Sigmoid colon (tissue), 7 donors: ENCODE results near the gene H3-3A. TPM values are rescaled to one million over a fixed set of nuclear protein-coding genes. Genes with fewer than 3 reads are reported as not detected.
A peak's percentile ranks its signal among the peaks of the same experiment; 100 is the strongest.

Source experiments
- DNase-seq: peaks from one replicate; pipeline ENCODE4 v3.0.0-alpha.2; 2019
- H3K27ac ChIP-seq, 4 donors: fragments of 200-600 bp; sonication (generic); one replicate each; pipeline ENCODE4 v1.5.1; 2016 to 2019; ENCODE audit warnings: mild to moderate bottlenecking in 1 of 4
- H3K27me3 ChIP-seq, 3 donors: fragments of 200-600 bp; sonication (generic); one replicate each; pipeline ENCODE4 v1.5.1; 2019; ENCODE audit warnings: mild to moderate bottlenecking in 1 of 3
- H3K36me3 ChIP-seq, 4 donors: fragments of 200-600 bp; sonication (generic); one replicate each; pipeline ENCODE4 v1.5.1; 2016 to 2019
- H3K4me1 ChIP-seq, 4 donors: fragments of 200-600 bp; sonication (generic); one replicate each; pipeline ENCODE4 v1.5.1; 2017 to 2019
- H3K4me3 ChIP-seq, 4 donors: fragments of 200-600 bp; sonication (generic); one replicate each; pipeline ENCODE4 v1.5.1; 2017 to 2019; ENCODE audit warnings: mild to moderate bottlenecking in 2 of 4, moderate library complexity in 1 of 4
- H3K9me3 ChIP-seq, 4 donors: fragments of 200-600 bp in 3 of 4; sonication (generic) in 3 of 4; one replicate each; pipeline versions ENCODE4 v1.5.1 to v1.6.1; 2013 to 2019
- CTCF ChIP-seq, 4 experiments: fragments of 450-650 bp in 3 of 4; fragments of 200-600 bp in 1 of 4; IDR thresholded peaks; one replicate each; pipeline ENCODE4 v1.5.1; 2016 to 2019; ENCODE audit warnings: antibody characterized with exemption in 4 of 4, mild to moderate bottlenecking in 3 of 4, moderate library complexity in 2 of 4
- EP300 ChIP-seq, 4 donors: sonication (generic); formaldehyde crosslinking; IDR thresholded peaks; one replicate each; pipeline ENCODE4 v1.6.1; 2017; ENCODE audit warnings: antibody characterized with exemption in 4 of 4
- POLR2A ChIP-seq, 2 donors: fragments of 450-650 bp; IDR thresholded peaks; one replicate each; pipeline ENCODE4 v1.6.1; 2016; ENCODE audit warnings: antibody characterized with exemption in 2 of 2, mild to moderate bottlenecking in 2 of 2, moderate library complexity in 2 of 2
- POLR2AphosphoS5 ChIP-seq, 4 donors: sonication (generic); formaldehyde crosslinking; IDR thresholded peaks; one replicate each; pipeline ENCODE4 v1.6.1; 2017; ENCODE audit warnings: antibody characterized with exemption in 4 of 4
- WGBS, 2 donors: extraction: QIAGEN DNeasy Blood & Tissue Kit; methylation state at CpG; one replicate each; pipeline ENCODE4 v1.1.7; 2013; 5-methylcytosine and 5-hydroxymethylcytosine counted together
- intact Hi-C: fragments of 100-400 bp; cut with DNase I; formaldehyde crosslinking; loops from one replicate; pipeline ENCODE4 v1.15.1; 2023
- polyA plus RNA-seq, 3 donors: library from polyadenylated mRNA; stranded (reverse); fragments of 200-250 nt; gene quantifications; one replicate each; pipeline ENCODE4 v1.2.3, GENCODE V29; 2013
- total RNA-seq, 4 donors: library from RNA; depleted of rRNA; stranded (reverse); fragments of >200 nt; gene quantifications; one replicate each; pipeline ENCODE4 v1.1.0, GENCODE V29; 2016
- donor health status: healthy with polysubstance abuse.
- donor health status: Bipolar disorder and iron deficiency.
- donor health status: healthy.

The H3-3A gene
- total and polyA plus RNA-seq, 7 donors, result 320 to 2,184 (median 452) TPM

- intact Hi-C loops, result no loop called here
- DNase-seq, result no peak
- Histone ChIP-seq H3K27me3 (no peaks in the 10 kb centered on the region), H3K4me1 (no peaks in the 10 kb centered on the region), H3K4me3 (no peak overlapping the region), H3K9me3 (no peaks in the 10 kb centered on the region), H3K36me3 (no peaks in the 10 kb centered on the region), H3K27ac (no peak overlapping the region)
- 50 to 55% methylated on average over 3 of the region's 3 CpGs for WGBS, 2 donors
- TF ChIP-seq POLR2A (IDR thresholded peaks at IDR 0.05) (no peak), EP300 (IDR thresholded peaks at IDR 0.05) (no peak), POLR2AphosphoS5 (IDR thresholded peaks at IDR 0.05) (no peak), CTCF (IDR thresholded peaks at IDR 0.05) (no peak)
These were observed 30.4 kb downstream of the H3-3A start for GRCh38 chr1:226092965-226093364.

GRCh38 chr1:226093621-226094020 lies 31.1 kb downstream of the H3-3A start:
- peak; percentile 39 for DNase-seq
- H3K36me3 ChIP-seq, result no peaks in the 10 kb centered on the region
- no peaks in the 10 kb centered on the region for H3K9me3 ChIP-seq
- no peaks in the 10 kb centered on the region for H3K27me3 ChIP-seq
- no peak for TF ChIP-seq CTCF (IDR thresholded peaks at IDR 0.05)
- no peak for TF ChIP-seq POLR2A (IDR thresholded peaks at IDR 0.05)
- no peak for TF ChIP-seq EP300 (IDR thresholded peaks at IDR 0.05)
- TF ChIP-seq POLR2AphosphoS5 (IDR thresholded peaks at IDR 0.05), result no peak
- intact Hi-C loops, result no loop called here
- no peak overlapping the region for H3K27ac ChIP-seq
- 88 to 96% methylated on average over 2 of the region's 2 CpGs for WGBS, 2 donors
- no peaks in the 10 kb centered on the region for H3K4me1 ChIP-seq
- H3K4me3 ChIP-seq, result no peak overlapping the region

- H3K4me1 ChIP-seq, result no peaks in the 10 kb centered on the region
- H3K27me3 ChIP-seq, result no peaks in the 10 kb centered on the region
- WGBS, 2 donors, result 55 to 93% methylated on average over 1 of the region's 1 CpG
- H3K9me3 ChIP-seq, result no peaks in the 10 kb centered on the region
- no peak overlapping the region for H3K27ac ChIP-seq
- intact Hi-C loops, result no loop called here
- H3K4me3 ChIP-seq, result no peak overlapping the region
- no peak for TF ChIP-seq EP300 (IDR thresholded peaks at IDR 0.05)
- no peak for TF ChIP-seq CTCF (IDR thresholded peaks at IDR 0.05)
- TF ChIP-seq POLR2A (IDR thresholded peaks at IDR 0.05), result no peak
- TF ChIP-seq POLR2AphosphoS5 (IDR thresholded peaks at IDR 0.05), result no peak
- H3K36me3 ChIP-seq, result no peaks in the 10 kb centered on the region
- DNase-seq, result peak; percentile 29
These were observed 31.9 kb downstream of the H3-3A start for GRCh38 chr1:226094451-226094850.

GRCh38 chr1:226095286-226095685 lies 32.8 kb downstream of the H3-3A start:
- Histone ChIP-seq H3K4me3 (no peak overlapping the region), H3K36me3 (no peaks in the 10 kb centered on the region), H3K9me3 (no peaks in the 10 kb centered on the region), H3K27me3 (no peaks in the 10 kb centered on the region), H3K27ac (no peak overlapping the region), H3K4me1 (peaks cover 0 to 5% (median 1%) of the 10 kb centered on the region in 4 donors)
- whole genome bisulfite sequencing, 2 donors, result 90 to 92% methylated on average over 2 of the region's 2 CpGs
- peak; percentile 26 for DNase-seq
- intact Hi-C loops, result no loop called here
- TF ChIP-seq EP300 (IDR thresholded peaks at IDR 0.05) (no peak), POLR2AphosphoS5 (IDR thresholded peaks at IDR 0.05) (no peak), CTCF (IDR thresholded peaks at IDR 0.05) (no peak), POLR2A (IDR thresholded peaks at IDR 0.05) (no peak)
